Measurements from ENCODE around the gene MUSTN1.

The MUSTN1 gene

GRCh38 chr3:52791928-52792327 lies 42.9 kb downstream of the MUSTN1 start:
- no peak for TF ChIP-seq CTCF (IDR thresholded peaks at IDR 0.05; ENCODE audit: extremely low read depth, insufficient read depth, missing control alignments)
- no peak for DNase-seq (ENCODE audit: low spot score)
- in situ Hi-C loops (cut with MboI; ENCODE audit: low pct_unique_long_range_greater_than_20kb, low sequenced_read_pairs, unreplicated experiment) = no loop called here

GRCh38 chr3:52791366-52791765 lies 43.5 kb downstream of the MUSTN1 start:
- no peak for DNase-seq (ENCODE audit: low spot score)
- in situ Hi-C loops (cut with MboI; ENCODE audit: low pct_unique_long_range_greater_than_20kb, low sequenced_read_pairs, unreplicated experiment) = no loop called here
- no peak for TF ChIP-seq CTCF (IDR thresholded peaks at IDR 0.05; ENCODE audit: extremely low read depth, insufficient read depth, missing control alignments)

GRCh38 chr3:52790741-52791140 lies 44.1 kb downstream of the MUSTN1 start:
- in situ Hi-C loops (cut with MboI; ENCODE audit: low pct_unique_long_range_greater_than_20kb, low sequenced_read_pairs, unreplicated experiment) = no loop called here
- TF ChIP-seq CTCF (IDR thresholded peaks at IDR 0.05; ENCODE audit: extremely low read depth, insufficient read depth, missing control alignments) = no peak
- no peak for DNase-seq (ENCODE audit: low spot score)

- no peak for DNase-seq (ENCODE audit: low spot score)
- in situ Hi-C loops (cut with MboI; ENCODE audit: low pct_unique_long_range_greater_than_20kb, low sequenced_read_pairs, unreplicated experiment) = no loop called here
- TF ChIP-seq CTCF (IDR thresholded peaks at IDR 0.05; ENCODE audit: extremely low read depth, insufficient read depth, missing control alignments) = no peak
Observed at GRCh38 chr3:52790337-52790736, 44.5 kb downstream of the MUSTN1 start.

- DNase-seq (ENCODE audit: low spot score) = no peak
- TF ChIP-seq CTCF (IDR thresholded peaks at IDR 0.05; ENCODE audit: extremely low read depth, insufficient read depth, missing control alignments) = no peak
- in situ Hi-C loops (cut with MboI; ENCODE audit: low pct_unique_long_range_greater_than_20kb, low sequenced_read_pairs, unreplicated experiment) = no loop called here
Observed at GRCh38 chr3:52789746-52790040, 45.1 kb downstream of the MUSTN1 start.

- DNase-seq (ENCODE audit: low spot score) = no peak
- in situ Hi-C loops (cut with MboI; ENCODE audit: low pct_unique_long_range_greater_than_20kb, low sequenced_read_pairs, unreplicated experiment) = no loop called here
- no peak for TF ChIP-seq CTCF (IDR thresholded peaks at IDR 0.05; ENCODE audit: extremely low read depth, insufficient read depth, missing control alignments)
Observed at GRCh38 chr3:52788890-52789745, 45.7 kb downstream of the MUSTN1 start.
